CD4-positive, alpha-beta T cell (primary cell): ENCODE measurements around the gene SLC17A9. TPM values are rescaled to one million over a fixed set of nuclear protein-coding genes. Genes with fewer than 3 reads are reported as not detected.

ENCODE experiments used
- ATAC-seq: fragments of 200-7000 bp; cut with Tn5 transposase; one replicate; pipeline ENCODE4 v1.10.0; 2022; ENCODE audit warnings: mild to moderate bottlenecking; ENCODE audit not compliant: poor library complexity
- CTCF ChIA-PET: fragments of 350-600 bp; sonication (Branson Sonifier 250); formaldehyde crosslinking; loops from one replicate; lab custom pipeline; 2021; ENCODE audit warnings: antibody characterized with exemption, inconsistent platforms; lab: Charles Lee
- POLR2A ChIA-PET: fragments of 350-600 bp; sonication (Branson Sonifier 250); formaldehyde crosslinking; loops from one replicate; lab custom pipeline; 2021; ENCODE audit warnings: antibody characterized with exemption, inconsistent platforms; lab: Charles Lee
- DNase-seq, 14 experiments: peaks; one replicate each; pipeline ENCODE4 v3.0.0-alpha.2; 2013 to 2020; ENCODE audit warnings: mixed read lengths in 2 of 14
- H3K27ac ChIP-seq, 2 donors: one replicate each; pipeline versions ENCODE4 v1.5.1 to v1.7.0; 2013; ENCODE audit warnings: low read length in 2 of 2, low read depth in 1 of 2, mild to moderate bottlenecking in 1 of 2
- H3K27me3 ChIP-seq, 2 experiments: 1 replicate in 1 of 2; 2 replicates in 1 of 2; pipeline versions ENCODE4 v1.6.1 to v1.7.0; 2013; ENCODE audit warnings: low read length in 2 of 2, control low read depth in 1 of 2, mild to moderate bottlenecking in 1 of 2, moderate library complexity in 1 of 2; ENCODE audit not compliant: insufficient read depth in 2 of 2, control insufficient read depth in 1 of 2
- H3K36me3 ChIP-seq: one replicate; pipeline ENCODE4 v1.6.1; 2013; ENCODE audit warnings: low read length, control low read depth; ENCODE audit not compliant: insufficient read depth
- H3K4me1 ChIP-seq: one replicate; pipeline ENCODE4 v1.6.1; 2013; ENCODE audit warnings: low read length, control low read depth; ENCODE audit not compliant: insufficient read depth
- H3K4me3 ChIP-seq: one replicate; pipeline ENCODE4 v1.5.1; 2013; ENCODE audit warnings: mild to moderate bottlenecking, low read length, moderate library complexity
- H3K9me3 ChIP-seq, 2 experiments: 1 replicate in 1 of 2; 2 replicates in 1 of 2; pipeline versions ENCODE4 v1.6.1 to v1.7.0; 2013; ENCODE audit warnings: low read length in 2 of 2, mild to moderate bottlenecking in 2 of 2, control low read depth in 1 of 2, moderate library complexity in 1 of 2; ENCODE audit not compliant: control insufficient read depth in 1 of 2, insufficient read depth in 1 of 2
- H3K27ac Mint-ChIP-seq: one replicate; pipeline ENCODE4 v1.8.0; 2020; ENCODE audit warnings: mixed read lengths
- H3K27me3 Mint-ChIP-seq: one replicate; pipeline ENCODE4 v1.8.0; 2021; ENCODE audit warnings: mixed read lengths
- H3K36me3 Mint-ChIP-seq: one replicate; pipeline ENCODE4 v1.8.0; 2021; ENCODE audit warnings: low read depth, mixed read lengths
- H3K4me1 Mint-ChIP-seq: one replicate; pipeline ENCODE4 v1.8.0; 2021; ENCODE audit warnings: low read depth, mixed read lengths
- H3K4me3 Mint-ChIP-seq: one replicate; pipeline ENCODE4 v1.8.0; 2020; ENCODE audit warnings: mild to moderate bottlenecking, mixed read lengths
- H3K9me3 Mint-ChIP-seq: one replicate; pipeline ENCODE4 v1.8.0; 2020; ENCODE audit warnings: mixed read lengths
- CTCF ChIP-seq: fragments of 200-600 bp; IDR thresholded peaks from one replicate; pipeline ENCODE4 v1.8.0; 2022; ENCODE audit warnings: antibody characterized with exemption, mild to moderate bottlenecking
- intact Hi-C, 2 experiments: fragments of 100-400 bp; cut with DNase I in 1 of 2; cut with micrococcal nuclease in 1 of 2; formaldehyde crosslinking; loops; one replicate each; pipeline versions ENCODE4 v1.15.1 to v1.9.0; 2023 to 2025; cut with DNase I, micrococcal nuclease
- total RNA-seq, 174 experiments: library from RNA in 2 of 174; stranded (reverse) in 2 of 174; gene quantifications; one replicate each; pipeline ENCODE4 v1.2.3 and lab custom pipeline; 2021 to 2026

The SLC17A9 gene
- total RNA-seq, 2 experiments from 2014 or later: 3.5 to 5.5 TPM

GRCh38 chr20:62995481-62995880 is 43.0 kb downstream of the SLC17A9 start:
- H3K27me3 ChIP-seq: peaks cover 2 to 8% of the 10 kb centered on the region in 2 experiments

GRCh38 chr20:62995898-62996595 is 43.5 kb downstream of the SLC17A9 start:
- Histone ChIP-seq H3K36me3 (no peaks in the 10 kb centered on the region), H3K9me3 (peaks cover 0 to 12% of the 10 kb centered on the region in 2 experiments), H3K27ac (no peak overlapping the region), H3K27me3 (peaks cover 2 to 13% of the 10 kb centered on the region in 2 experiments), H3K4me3 (no peak overlapping the region), H3K4me1 (peaks cover 3% of the 10 kb centered on the region)
- ChIA-PET CTCF (interaction anchor here (1.8 kb wide), 1 partner anchor 24 kb away, joined by 5 read pairs; no protein-coding TSS in a partner anchor), POLR2A (no interaction called here)
- intact Hi-C loops: no loop called here
- Mint-ChIP-seq H3K27me3 (peaks cover 42% of the 10 kb centered on the region), H3K9me3 (no peaks in the 10 kb centered on the region), H3K4me1 (no peaks in the 10 kb centered on the region), H3K27ac (no peak overlapping the region), H3K36me3 (no peaks in the 10 kb centered on the region), H3K4me3 (no peak overlapping the region)
- DNase-seq (no peak), ATAC-seq (no peak)
- no peak for TF ChIP-seq CTCF

More at GRCh38 chr20:62995481-62995880, 43.0 kb downstream of the SLC17A9 start:
- no peaks in the 10 kb centered on the region for H3K4me1 Mint-ChIP-seq
- H3K27me3 Mint-ChIP-seq: peaks cover 39% of the 10 kb centered on the region
- Histone ChIP-seq H3K9me3 (peaks cover 0 to 11% of the 10 kb centered on the region in 2 experiments), H3K4me3 (no peak overlapping the region), H3K27ac (no peak overlapping the region), H3K4me1 (peaks cover 3% of the 10 kb centered on the region), H3K36me3 (no peaks in the 10 kb centered on the region)
- DNase-seq: no peak
- no peaks in the 10 kb centered on the region for H3K36me3 Mint-ChIP-seq
- ChIA-PET CTCF (no interaction called here), POLR2A (no interaction called here)
- no peak overlapping the region for H3K4me3 Mint-ChIP-seq
- ATAC-seq: no peak
- no peak for TF ChIP-seq CTCF
- H3K27ac Mint-ChIP-seq: no peak overlapping the region
- no peaks in the 10 kb centered on the region for H3K9me3 Mint-ChIP-seq
- intact Hi-C loops: no loop called here

- H3K9me3 Mint-ChIP-seq: no peaks in the 10 kb centered on the region
- H3K36me3 ChIP-seq: no peaks in the 10 kb centered on the region
Observed at GRCh38 chr20:62996596-62996982, 44.1 kb downstream of the SLC17A9 start.

More at GRCh38 chr20:62996596-62996982, 44.1 kb downstream of the SLC17A9 start:
- DNase-seq (no peak), ATAC-seq (no peak)
- no peak for TF ChIP-seq CTCF
- H3K27ac ChIP-seq: no peak overlapping the region
- no peak overlapping the region for H3K4me3 ChIP-seq
- Mint-ChIP-seq H3K27me3 (peaks cover 43% of the 10 kb centered on the region), H3K36me3 (no peaks in the 10 kb centered on the region), H3K4me3 (no peak overlapping the region), H3K4me1 (no peaks in the 10 kb centered on the region), H3K27ac (no peak overlapping the region)
- POLR2A ChIA-PET: no interaction called here
- peaks cover 0 to 14% of the 10 kb centered on the region in 2 experiments for H3K9me3 ChIP-seq
- intact Hi-C loops: no loop called here
- H3K27me3 ChIP-seq: peaks cover 5 to 17% of the 10 kb centered on the region in 2 experiments
- CTCF ChIA-PET: interaction anchor here (1.8 kb wide), 1 partner anchor 24 kb away, joined by 5 read pairs; no protein-coding TSS in a partner anchor
- peaks cover 3% of the 10 kb centered on the region for H3K4me1 ChIP-seq
